Ammon's horn (tissue), 1 donor: ENCODE measurements around the gene HNRNPM.
A peak's percentile ranks its signal among the peaks of the same experiment; 100 is the strongest.

Experiments used
- DNase-seq: peaks from one replicate; pipeline ENCODE4 v3.0.0-alpha.2; 2016; ENCODE audit warnings: low spot score

Gene HNRNPM

GRCh38 chr19:8460516-8461298, 15.9 kb downstream of the HNRNPM start:
- no peak for DNase-seq

GRCh38 chr19:8461376-8461775, 16.6 kb downstream of the HNRNPM start:
- no peak for DNase-seq

GRCh38 chr19:8461891-8462290, 17.1 kb downstream of the HNRNPM start:
- DNase-seq, result no peak

- DNase-seq, result no peak
Measured at GRCh38 chr19:8462571-8462970, 17.8 kb downstream of the HNRNPM start.

GRCh38 chr19:8463365-8463764, 18.6 kb downstream of the HNRNPM start:
- DNase-seq, result no peak

GRCh38 chr19:8466018-8466417, 21.2 kb downstream of the HNRNPM start:
- no peak for DNase-seq

GRCh38 chr19:8468124-8468523, 23.3 kb downstream of the HNRNPM start:
- DNase-seq, result no peak

GRCh38 chr19:8468761-8469373, 24.1 kb downstream of the HNRNPM start:
- DNase-seq, result no peak

GRCh38 chr19:8469613-8470368, 25.0 kb downstream of the HNRNPM start:
- DNase-seq, result no peak

GRCh38 chr19:8473648-8474476, 29.1 kb downstream of the HNRNPM start:
- peak; percentile 58 for DNase-seq

- no peak for DNase-seq
Measured at GRCh38 chr19:8475005-8475404, 30.2 kb downstream of the HNRNPM start.

GRCh38 chr19:8476524-8476923, 31.7 kb downstream of the HNRNPM start:
- no peak for DNase-seq

- DNase-seq, result no peak
Measured at GRCh38 chr19:8477889-8478288, 33.1 kb downstream of the HNRNPM start.

GRCh38 chr19:8478598-8478997, 33.8 kb downstream of the HNRNPM start:
- no peak for DNase-seq

GRCh38 chr19:8481201-8481600, 36.4 kb downstream of the HNRNPM start:
- no peak for DNase-seq

GRCh38 chr19:8481616-8482015, 36.8 kb downstream of the HNRNPM start:
- DNase-seq, result no peak

- DNase-seq, result no peak
Measured at GRCh38 chr19:8482696-8483095, 37.9 kb downstream of the HNRNPM start.

- DNase-seq, result no peak
Measured at GRCh38 chr19:8483165-8483564, 38.4 kb downstream of the HNRNPM start.

GRCh38 chr19:8484331-8484894, 39.6 kb downstream of the HNRNPM start:
- peak; percentile 74 for DNase-seq

- no peak for DNase-seq
Measured at GRCh38 chr19:8485561-8486371, 41.0 kb downstream of the HNRNPM start.

GRCh38 chr19:8486661-8487136, 41.9 kb downstream of the HNRNPM start:
- no peak for DNase-seq
